ENCODE measurements around the gene MTMR3.

DNA sequence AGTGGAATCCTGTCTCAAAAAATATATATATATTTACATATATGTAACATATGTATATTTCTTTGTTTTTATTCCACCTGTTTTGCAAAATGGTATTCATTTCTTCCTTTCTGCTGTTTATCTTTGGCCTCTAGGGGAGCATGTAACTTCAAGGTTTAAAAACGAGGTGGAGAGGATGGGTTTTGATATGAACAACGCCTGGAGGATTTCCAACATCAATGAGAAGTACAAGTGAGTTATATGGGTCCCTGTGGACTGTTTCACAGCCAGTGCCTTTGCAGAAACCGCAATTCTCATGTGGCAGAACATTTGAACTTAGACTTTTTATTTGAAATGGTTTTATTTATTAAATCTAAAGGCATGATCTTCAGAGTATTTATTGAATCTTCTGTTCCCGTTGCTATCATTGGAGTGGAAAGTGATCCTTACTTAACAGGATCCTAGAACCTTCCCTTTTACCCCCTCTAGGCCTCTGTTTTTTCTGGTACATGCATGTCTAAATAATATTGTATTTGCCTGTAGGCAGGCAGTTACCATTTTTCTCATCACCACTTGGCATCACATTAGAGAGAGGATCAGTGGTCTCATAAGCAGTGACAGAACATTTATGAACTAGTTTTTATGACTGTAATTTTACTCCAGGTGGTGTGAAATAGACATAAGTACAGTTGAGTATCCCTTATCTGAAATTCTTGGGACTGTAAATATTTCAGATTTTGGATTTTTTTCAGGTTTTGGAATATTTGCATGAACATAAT lies 115.8 kb downstream of the MTMR3 start:
- TF ChIP-seq REST (IDR thresholded peaks at IDR 0.05) (no peak), TAF1 (conservative IDR thresholded peaks at IDR 0.05) (no peak), YY1 (IDR thresholded peaks at IDR 0.05) (no peak), MAX (IDR thresholded peaks at IDR 0.05) (no peak), EGR1 (IDR thresholded peaks at IDR 0.05; ENCODE audit: low read depth in 2 of 2) (no peak), SP1 (IDR thresholded peaks at IDR 0.05) (no peak), JUND (IDR thresholded peaks at IDR 0.05) (no peak), NR2F2 (IDR thresholded peaks at IDR 0.05) (no peak)
- TF ChIP-seq, protein P1, sequence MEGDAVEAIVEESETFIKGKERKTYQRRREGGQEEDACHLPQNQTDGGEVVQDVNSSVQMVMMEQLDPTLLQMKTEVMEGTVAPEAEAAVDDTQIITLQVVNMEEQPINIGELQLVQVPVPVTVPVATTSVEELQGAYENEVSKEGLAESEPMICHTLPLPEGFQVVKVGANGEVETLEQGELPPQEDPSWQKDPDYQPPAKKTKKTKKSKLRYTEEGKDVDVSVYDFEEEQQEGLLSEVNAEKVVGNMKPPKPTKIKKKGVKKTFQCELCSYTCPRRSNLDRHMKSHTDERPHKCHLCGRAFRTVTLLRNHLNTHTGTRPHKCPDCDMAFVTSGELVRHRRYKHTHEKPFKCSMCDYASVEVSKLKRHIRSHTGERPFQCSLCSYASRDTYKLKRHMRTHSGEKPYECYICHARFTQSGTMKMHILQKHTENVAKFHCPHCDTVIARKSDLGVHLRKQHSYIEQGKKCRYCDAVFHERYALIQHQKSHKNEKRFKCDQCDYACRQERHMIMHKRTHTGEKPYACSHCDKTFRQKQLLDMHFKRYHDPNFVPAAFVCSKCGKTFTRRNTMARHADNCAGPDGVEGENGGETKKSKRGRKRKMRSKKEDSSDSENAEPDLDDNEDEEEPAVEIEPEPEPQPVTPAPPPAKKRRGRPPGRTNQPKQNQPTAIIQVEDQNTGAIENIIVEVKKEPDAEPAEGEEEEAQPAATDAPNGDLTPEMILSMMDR (IDR thresholded peaks at IDR 0.05; ENCODE audit: low read depth, low read length, missing input control) = no peak
